ENCODE data around the gene CACNA2D4.

CACNA2D4 gene

DNA sequence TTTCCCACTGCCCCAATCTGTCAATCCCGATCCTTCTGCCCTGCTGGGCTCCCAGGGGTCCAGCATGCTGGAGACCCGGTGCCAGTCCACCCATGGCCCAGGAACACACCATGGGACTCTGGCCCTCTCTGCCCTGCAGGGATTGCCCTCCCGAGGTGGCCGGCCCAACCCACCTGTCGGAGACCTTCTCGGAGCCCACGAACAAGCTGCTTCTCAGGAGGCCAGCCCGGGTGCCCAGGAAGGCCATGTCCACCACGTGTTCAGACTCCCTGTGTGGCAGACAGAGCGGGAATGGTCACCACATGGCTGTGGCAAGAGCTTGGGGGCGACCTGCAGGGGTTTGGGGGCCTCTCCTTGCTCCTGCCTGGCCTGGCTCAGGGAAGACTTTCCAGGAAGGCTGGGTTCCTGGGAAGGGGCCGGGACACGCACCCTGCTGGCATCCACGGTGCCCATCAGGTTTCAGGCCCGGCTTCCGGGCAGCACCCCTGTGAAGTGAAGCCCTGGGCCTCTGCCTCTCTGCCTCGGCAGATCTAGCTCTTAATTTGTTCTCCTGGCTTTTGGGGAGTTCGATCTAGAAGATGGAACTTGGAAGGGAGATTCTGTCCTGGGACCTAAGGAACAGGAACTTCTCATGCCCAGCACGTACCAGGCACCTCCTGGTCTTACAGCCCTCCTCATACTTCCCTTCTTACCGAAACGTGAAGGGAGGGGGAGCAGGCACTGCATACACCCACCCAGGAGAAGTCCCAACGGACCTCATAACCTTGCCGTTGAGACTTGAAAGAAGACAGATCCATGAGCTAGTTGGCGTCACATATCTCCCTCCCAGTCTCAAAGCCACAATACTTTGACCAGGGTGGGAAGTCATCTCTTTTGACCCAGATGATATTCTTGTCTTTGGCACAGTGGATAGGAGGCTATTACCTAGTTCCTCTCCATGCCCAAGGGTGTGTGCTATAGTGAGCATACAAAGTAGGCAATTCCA lies 71.7 kb downstream of the CACNA2D4 start:
- no peak for DNase-seq (ENCODE audit: low read depth in 1 of 2, low spot score in 1 of 2)

DNA sequence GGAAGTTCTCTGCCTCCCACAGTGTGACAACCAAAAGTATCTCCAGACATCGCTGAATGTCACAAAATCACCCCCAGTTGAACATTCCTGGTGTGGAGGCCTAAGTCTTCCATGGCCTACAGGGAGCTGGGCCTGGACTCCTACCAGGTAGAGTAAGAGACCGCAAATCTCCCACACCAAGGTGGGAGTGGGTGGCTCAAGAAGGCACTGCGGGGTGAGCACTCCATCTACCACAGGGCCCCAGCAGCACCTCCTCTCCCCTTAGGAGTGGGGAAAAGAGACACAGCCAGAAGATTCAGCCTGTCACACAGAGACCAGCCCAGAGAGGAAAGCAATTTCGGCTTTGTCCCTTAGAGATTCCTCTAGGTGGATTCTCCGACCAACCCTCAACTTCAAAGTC lies 72.6 kb downstream of the CACNA2D4 start:
- no peak for DNase-seq (ENCODE audit: low read depth in 1 of 2, low spot score in 1 of 2)

DNA sequence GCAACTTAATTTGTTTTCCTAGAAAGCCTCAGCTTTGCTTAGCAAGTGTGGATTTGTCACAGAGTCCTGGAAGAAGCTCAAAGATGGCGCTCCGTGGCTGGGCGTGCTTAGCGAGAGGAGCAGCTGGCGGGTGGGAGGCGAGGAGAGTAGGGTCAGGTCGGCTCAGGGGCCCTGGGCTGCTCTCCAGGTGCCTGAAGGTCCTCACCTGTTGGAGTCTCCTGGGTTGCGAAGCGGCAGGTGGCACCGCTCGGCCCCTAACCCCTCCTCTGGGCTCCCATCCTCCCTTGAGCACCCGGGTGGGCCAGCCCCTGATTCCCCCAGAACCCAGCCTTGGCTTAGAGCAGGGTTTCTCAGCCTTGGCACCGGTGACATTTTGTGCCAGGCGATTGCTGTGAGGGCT lies 73.0 kb downstream of the CACNA2D4 start:
- DNase-seq (ENCODE audit: low read depth in 1 of 2, low spot score in 1 of 2) = no peak

DNA sequence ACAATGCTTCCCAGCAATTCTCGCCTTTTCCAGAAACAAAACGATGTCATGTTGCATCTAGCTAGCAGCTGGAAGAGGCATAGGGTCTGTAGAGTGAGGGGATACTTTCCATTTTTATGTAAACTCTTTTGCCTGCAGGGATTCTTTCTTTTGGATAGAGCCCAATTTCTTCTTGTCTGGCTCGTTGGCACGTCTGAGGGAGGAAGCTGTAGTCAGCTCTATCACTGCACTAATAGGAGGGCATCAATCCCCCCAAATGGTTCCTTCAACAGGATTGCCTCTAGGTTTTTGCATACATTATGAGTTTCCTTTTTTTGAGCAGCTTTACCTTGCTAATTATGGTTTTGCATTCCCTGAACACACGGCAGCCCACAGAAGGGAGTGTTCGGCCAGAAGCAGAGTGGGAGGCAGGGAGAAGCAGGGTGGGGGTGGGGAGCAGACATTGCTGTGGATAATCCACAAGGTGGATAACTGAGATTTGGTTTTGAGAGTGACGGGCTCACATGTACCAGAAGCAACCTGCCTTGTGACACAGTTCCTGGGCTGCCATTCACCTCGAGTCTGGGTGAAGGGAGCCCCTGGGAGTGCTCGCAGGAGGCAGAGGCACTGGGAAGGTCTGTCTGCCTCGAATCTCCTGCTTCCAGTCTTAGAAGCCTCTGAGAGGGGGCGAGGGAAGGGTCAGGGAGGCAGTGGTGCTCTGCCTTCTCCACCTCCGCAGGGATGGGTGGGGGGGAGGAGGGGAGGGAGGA lies 73.6 kb downstream of the CACNA2D4 start:
- DNase-seq (ENCODE audit: low read depth in 1 of 2, low spot score in 1 of 2) = no peak

DNA sequence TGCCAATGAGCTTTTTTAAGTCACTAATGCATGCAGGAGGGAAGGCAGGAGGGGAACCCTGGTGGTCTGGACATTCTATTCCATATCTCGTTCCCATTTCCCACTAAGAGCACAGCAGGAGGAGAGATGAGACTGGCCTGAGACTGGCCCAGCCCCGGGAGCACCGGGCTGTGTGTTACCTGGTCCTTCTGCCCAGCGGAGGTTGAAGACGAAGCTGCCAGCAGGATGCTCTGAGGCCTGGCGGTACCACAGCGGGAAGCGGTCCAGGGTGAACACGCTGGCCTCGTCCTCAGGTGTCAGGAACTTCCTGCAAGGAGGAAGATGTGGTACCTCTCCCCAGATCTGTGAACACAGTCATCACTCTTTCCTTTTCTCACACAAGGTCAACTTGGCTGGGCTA lies 74.2 kb downstream of the CACNA2D4 start:
- DNase-seq (ENCODE audit: low read depth in 1 of 2, low spot score in 1 of 2) = no peak

DNA sequence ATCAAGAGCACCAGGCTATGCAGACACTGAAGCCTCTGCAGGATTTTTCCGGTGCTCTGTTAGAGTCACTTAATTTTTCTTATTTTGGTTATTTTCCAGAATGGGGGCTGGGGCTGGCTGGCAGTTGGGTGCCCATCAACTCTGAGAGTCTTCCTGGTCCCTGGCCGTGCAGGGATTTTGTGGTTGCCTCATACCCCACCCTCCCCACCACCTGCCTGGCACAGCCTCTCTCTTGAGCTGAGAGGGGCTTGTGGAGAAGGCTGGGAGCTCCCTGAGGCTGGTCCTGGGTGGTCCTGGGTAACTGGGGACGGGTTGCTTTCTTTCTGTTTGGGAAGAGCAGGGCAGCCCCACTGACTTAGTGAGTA lies 74.8 kb downstream of the CACNA2D4 start:
- no peak for DNase-seq (ENCODE audit: low read depth in 1 of 2, low spot score in 1 of 2)

DNA sequence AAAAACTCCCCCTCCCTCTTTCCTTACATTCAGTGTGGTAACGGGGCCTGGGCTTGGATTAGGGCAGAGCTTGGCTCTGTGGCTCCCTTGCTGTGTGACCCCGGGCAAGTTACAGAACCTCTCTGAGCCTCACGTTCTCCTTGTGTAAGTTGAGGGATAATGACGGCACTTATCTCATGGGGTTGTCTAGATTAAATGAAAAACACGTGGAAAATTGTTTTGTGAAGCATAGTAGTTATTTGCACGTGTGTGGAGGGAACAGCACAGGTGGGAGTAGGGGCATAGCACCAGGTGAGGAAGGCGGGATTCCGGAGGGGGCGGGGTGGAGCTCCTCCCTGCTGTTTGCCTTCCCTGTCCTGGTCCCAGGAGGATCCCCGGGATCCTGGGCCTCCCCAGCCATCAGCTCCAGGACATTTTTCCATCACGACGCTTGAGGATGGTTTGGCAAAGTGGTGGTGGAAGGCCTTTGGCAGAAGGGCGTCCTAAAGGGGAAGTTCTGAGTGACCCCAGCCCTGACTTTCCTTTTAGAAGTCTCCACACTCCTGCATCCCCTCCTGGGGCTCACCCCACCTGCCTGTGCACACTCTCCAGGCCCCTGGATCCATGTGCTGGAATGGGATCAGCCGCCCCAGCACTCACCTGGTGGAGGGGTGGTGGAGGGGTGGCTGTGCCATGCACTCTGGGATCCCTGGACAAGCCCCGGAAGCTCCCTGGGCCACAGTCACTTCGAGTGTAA lies 75.4 kb downstream of the CACNA2D4 start:
- DNase-seq (ENCODE audit: low read depth in 1 of 2, low spot score in 1 of 2) = no peak

DNA sequence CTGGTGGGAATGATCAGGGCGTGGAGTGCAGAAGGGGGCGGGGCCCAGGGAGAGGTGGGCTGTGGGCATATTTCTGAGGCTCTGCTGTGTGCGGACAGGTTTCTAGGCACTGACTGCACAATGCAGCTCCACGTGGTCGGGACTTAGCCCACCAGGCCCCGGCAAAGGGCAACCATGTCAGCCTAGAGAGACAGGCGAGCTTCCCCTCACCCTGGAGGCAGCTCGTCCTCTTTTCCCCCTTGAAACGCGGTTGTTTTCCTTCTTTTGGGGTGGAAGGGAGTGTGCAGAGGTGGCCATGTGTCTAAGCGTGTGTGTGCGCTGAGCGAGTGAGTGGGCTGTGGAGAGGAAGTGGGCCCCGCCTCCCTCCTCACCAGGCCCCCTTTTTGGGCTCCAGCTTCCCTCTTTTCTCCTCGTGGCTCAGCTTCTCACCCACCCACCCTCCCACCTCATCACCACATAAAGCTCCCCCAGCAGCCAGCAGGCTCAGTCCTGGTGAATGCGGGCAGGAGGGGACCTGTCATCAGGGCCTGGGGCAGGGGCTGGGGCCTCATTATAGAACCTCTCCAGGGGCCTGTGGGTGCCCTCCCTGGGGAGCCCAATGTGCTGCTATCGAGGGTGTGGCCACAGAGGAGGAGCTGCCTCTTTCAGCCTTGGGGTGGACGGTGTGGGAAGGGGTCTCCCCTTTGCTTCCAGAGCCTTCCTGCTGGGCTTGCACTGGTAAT lies 76.1 kb downstream of the CACNA2D4 start:
- no peak for DNase-seq (ENCODE audit: low read depth in 1 of 2, low spot score in 1 of 2)

DNA sequence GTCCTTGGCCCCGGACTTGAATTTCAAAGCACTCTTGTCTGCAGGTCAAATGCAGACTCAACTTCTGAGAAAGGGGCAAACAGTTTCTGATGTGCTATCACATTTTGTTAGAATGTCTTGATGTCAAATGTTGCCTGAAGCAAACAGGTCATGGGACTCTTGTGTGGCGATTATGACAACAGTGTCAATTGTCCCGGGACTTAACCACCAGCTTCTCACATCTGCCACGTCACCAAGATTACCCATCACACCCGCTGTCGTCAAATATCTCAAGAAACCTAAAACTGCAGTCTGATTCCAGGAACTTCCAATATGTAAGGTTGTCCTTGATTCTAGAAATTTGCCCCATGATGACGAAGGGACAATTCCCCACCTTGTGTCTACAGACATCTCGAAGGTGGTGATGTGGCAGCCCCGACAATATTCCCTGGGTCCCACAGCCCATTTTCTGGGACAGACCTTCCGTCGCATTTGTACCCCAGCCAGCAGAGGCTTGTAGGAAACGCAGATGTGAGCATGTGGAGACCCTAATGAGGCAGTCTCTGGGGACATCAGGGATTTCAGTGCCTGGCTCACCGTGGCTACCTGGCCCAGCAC lies 76.8 kb downstream of the CACNA2D4 start:
- no peak for DNase-seq (ENCODE audit: low read depth in 1 of 2, low spot score in 1 of 2)

DNA sequence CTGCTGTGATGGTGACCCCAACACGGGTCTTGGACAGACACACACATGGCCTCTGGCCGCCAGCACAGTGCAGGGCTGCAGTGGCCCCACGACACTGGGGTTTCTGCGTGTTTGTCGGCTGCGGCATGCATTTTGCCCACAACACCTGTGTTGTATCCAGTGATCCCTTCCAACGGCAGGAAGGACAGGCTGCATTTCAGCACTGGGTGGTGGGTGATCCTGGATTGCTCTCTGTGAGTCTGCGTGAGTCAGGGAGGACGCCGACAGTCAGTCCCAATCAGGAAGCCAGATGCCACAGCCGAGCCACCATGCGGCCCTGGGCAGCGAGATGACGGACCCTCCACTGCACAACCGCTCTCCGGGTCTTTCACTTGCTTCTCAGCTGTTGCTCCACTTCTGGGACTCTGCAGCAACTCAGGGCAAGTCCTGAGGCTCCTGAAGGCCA lies 77.4 kb downstream of the CACNA2D4 start:
- no peak for DNase-seq (ENCODE audit: low read depth in 1 of 2, low spot score in 1 of 2)

DNA sequence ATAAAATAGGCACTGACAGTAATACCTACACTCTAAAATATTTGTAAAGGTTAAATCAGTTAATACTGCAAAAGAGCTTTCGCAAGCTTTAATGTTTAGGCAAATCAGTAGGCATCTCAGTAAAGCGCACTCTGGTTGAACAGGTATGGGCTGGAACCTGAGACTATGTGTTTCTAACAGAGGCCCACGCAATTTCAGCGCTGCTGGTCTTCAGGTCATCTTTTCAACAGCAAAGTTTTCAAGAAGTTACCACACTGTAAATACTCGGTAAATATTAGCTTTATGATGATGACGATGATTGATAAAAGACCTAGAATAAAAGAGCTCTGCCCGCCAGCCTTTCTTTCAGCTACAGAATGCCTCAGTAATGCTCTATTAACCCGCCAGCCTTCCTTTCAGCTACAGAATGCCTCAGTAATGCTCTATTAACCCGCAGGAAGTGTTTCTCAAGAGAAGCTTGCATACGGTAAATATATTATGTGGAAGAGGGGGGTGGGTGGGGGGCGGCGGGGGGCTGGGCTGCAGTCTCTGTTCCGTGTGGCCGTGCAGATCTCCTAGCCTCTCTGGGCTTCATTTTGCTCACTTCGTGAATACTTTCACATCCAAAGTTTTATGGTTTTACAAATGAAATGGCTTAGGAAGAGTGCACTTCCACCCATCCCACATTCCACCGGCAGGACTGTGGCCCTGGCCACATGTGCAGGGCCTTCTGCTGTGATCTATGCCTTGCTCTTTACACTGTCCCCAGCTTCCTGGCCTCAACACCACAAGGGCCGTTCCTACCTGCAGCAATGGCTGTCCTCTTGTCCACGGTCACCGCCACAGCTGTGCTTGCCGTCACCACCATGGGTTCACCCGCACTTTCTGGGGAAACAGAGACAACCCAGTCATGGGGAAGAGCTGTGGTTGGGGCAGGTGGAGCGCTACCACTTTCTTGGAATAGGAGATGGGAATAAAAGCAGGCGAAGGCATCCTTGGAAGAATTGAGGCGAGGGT lies 78.2 kb downstream of the CACNA2D4 start:
- DNase-seq (ENCODE audit: low read depth in 1 of 2, low spot score in 1 of 2) = no peak

DNA sequence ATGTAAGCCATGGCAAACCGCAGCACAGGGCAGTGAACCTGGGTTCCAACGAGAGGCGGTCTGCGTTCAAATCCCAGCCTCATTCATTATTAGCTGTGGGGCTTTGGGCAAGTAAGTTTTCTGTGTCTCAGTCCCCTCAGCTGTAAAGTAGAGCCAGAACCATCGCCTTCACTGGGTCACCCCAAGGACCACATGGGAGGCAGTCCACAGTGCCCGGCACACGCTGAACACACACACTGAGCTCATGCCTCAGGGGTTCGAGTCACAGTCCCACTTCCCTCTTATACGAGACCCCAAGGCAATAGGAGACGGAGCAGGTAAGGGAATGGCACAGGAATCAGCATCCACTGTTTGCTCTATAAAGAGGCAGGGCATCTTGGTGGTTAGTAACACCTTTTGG lies 79.0 kb downstream of the CACNA2D4 start:
- DNase-seq (ENCODE audit: low read depth in 1 of 2, low spot score in 1 of 2) = no peak

DNA sequence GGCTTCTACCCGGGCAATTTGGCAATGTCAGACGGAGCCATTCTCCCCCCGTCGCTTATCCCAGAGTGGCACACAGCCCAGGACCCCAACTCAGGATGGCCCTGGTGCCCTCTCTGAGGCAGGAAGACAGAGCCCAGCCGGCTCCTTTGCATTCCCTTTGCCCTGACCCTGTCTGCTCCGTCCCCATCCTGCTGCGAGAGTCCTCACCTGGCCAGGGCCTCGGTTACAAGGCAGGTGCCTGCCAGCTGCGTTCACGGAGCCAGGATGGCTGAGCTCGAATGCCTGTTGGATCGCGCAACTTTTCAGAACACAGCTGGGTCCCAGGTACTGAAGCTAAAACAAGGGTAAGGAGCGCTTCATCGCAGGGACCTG lies 79.5 kb downstream of the CACNA2D4 start:
- no peak for DNase-seq (ENCODE audit: low read depth in 1 of 2, low spot score in 1 of 2)

DNA sequence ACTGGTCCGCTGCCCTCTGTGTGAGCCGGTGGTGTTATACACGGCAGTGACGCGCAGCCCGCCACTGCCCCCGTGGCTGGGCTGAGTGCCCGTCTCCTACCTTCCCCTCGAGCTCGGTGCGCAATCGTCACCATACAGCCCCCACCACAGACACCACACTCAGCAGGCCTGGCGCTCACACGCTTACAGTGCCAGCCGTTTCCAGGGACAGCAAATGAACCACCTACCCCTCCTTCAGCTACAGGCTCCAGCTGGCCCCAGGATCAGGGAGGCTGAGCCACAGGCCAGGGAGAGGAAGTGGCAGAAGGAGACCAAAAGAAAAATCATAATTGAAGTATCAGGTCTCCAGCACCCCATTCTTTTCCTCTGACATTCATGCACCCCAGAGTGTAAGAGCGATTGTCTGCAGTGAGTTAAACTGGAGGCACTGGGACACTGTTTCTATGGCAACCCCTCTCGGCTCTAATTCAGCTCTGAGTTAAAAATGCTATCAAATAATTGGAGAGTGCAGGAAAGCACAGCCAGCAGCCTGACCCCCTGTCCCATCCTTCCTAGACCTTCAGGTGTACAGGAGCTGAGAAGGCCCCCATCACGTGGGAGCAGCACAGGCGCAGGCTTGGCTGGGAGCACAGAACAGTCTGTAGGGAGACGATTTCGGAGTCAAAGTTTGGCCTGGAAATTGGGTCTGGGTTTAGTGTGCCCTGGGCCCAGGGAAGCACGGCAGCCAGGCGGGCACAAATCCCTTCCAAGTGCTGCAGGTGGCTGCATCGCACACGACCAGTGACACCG lies 80.1 kb downstream of the CACNA2D4 start:
- DNase-seq (ENCODE audit: low read depth in 1 of 2, low spot score in 1 of 2) = no peak

DNA sequence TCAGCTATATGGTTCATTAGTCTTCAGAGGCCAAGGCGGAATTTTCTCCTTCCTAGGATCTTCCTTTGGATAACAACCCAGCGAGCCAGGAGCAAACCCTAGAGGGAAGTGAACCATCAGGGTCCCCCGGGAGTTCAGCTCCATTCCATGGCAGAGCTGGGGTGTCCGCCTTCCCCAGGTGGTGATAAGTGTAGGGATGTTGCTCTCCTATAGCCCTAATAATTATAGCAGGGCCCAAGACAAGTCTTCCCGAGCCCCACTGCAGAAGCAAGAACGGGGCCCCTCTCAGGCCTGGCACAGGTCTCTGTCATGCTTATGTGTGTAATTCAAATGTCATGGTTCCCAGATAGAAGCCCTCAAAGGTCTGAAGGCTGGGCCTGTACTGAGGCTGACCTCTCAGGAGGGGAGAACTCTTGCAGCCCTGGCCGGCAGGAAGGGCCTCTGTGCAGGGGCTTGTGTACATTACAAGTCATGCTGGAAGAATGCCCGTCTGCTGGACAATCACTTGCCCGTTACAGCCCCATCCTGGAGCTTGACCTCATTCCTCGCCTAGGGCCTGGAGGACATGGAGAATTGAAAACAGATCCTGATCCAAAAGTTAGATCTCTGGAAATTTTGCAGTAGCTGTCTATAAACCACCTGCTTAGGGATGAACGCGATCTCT lies 80.8 kb downstream of the CACNA2D4 start:
- no peak for DNase-seq (ENCODE audit: low read depth in 1 of 2, low spot score in 1 of 2)

DNA sequence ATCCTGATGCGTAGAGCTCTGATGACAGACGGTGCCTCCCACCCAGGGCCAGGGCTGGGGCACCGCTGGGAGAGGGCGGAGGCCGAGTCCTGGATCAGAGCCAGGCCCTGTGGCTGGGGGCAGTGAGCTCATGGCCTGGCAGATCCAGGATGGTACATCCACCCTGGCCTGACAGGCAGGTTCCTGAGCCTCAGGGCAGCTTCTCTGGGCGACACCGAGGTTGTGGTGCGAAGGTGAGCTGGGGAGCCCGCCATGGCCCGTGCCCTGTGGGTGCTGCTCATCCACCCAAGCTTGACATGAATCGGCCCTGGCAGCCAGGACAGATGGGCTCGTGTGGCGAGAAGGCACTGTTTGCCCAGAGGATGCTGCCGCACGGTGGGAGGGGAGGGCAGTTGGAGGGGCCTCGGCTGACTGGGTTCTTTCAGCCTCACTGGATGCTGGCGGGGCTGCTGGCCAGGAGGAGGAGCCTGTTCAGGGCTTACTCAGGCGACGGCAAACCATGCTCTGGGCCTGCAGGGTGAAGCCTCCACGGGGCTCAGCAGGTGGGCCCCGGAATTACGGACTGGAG lies 81.5 kb downstream of the CACNA2D4 start:
- no peak for DNase-seq (ENCODE audit: low read depth in 1 of 2, low spot score in 1 of 2)

DNA sequence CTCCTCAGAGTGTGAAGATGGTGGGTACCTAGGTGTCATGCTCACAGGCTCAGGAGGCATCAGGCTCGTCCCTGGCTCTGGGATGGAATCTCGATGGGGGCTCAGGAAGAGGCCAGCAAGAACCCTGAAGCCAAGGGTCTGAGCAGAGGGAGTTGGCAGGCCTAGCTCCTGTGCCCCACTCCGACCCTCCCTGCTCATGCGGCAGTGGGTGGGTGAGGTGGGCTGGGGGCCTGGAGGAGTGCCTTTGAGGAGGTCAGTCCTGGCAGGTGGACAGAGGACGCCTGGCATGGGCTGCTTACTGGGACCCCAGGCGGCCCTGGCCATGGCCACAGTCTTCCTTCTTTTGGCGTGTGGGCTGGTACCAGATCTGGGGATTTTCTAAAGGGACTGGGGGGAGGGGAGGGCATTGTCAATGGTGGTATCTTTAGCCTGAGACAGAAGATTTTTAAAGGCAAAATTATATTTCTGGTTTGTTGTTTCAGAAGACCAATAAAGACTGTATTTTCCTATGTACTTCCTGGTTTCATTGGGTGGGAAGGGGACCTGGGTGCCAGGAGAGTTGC lies 82.1 kb downstream of the CACNA2D4 start:
- no peak for DNase-seq (ENCODE audit: low read depth in 1 of 2, low spot score in 1 of 2)
